GM23248 (cell line): ENCODE measurements around the gene OR9Q1. TPM values are rescaled to one million over a fixed set of nuclear protein-coding genes. Genes with fewer than 3 reads are reported as not detected.

Experiments
- DNase-seq: peaks from one replicate; pipeline ENCODE4 v3.0.0-alpha.2; 2015
- H2AFZ ChIP-seq: fragments of 200-600 bp; sonication (generic); 2 replicates; pipeline ENCODE4 v1.6.1; 2016; ENCODE audit warnings: antibody characterized with exemption
- H3F3A ChIP-seq: fragments of 200-600 bp; sonication (generic); 2 replicates; pipeline ENCODE4 v1.6.1; 2016; ENCODE audit warnings: mild to moderate bottlenecking, antibody characterized with exemption, mixed run types; ENCODE audit not compliant: insufficient read depth
- H3K27ac ChIP-seq: fragments of 200-600 bp; sonication (generic); 2 replicates; pipeline ENCODE4 v1.5.1; 2016; ENCODE audit warnings: mild to moderate bottlenecking
- H3K27me3 ChIP-seq: fragments of 200-600 bp; sonication (generic); replicated peaks from 2 replicates; pipeline ENCODE4 v1.6.1; 2016; ENCODE audit warnings: mild to moderate bottlenecking; ENCODE audit not compliant: insufficient read depth
- H3K36me3 ChIP-seq: fragments of 200-600 bp; sonication (generic); 2 replicates; pipeline ENCODE4 v1.6.1; 2016; ENCODE audit warnings: low read depth, mild to moderate bottlenecking
- H3K4me1 ChIP-seq: fragments of 200-600 bp; sonication (generic); 2 replicates; pipeline ENCODE4 v1.6.1; 2016; ENCODE audit warnings: mild to moderate bottlenecking; ENCODE audit not compliant: insufficient read depth
- H3K4me2 ChIP-seq: fragments of 200-600 bp; sonication (generic); one replicate; pipeline ENCODE4 v1.6.1; 2016; ENCODE audit warnings: mild to moderate bottlenecking; ENCODE audit not compliant: unreplicated experiment
- H3K4me3 ChIP-seq: fragments of 200-600 bp; sonication (generic); 2 replicates; pipeline ENCODE4 v1.5.1; 2016; ENCODE audit warnings: mild to moderate bottlenecking
- H3K79me2 ChIP-seq: fragments of 200-600 bp; sonication (generic); 2 replicates; pipeline ENCODE4 v1.6.1; 2016; ENCODE audit warnings: mild to moderate bottlenecking; ENCODE audit not compliant: insufficient read depth
- H3K9ac ChIP-seq: fragments of 200-600 bp; sonication (generic); 2 replicates; pipeline ENCODE4 v1.6.1; 2016; ENCODE audit warnings: mild to moderate bottlenecking
- H3K9me2 ChIP-seq: fragments of 200-600 bp; sonication (generic); 2 replicates; pipeline ENCODE4 v1.6.1; 2016; ENCODE audit warnings: mixed run types, mild to moderate bottlenecking, moderate library complexity; ENCODE audit not compliant: insufficient read depth
- H3K9me3 ChIP-seq: fragments of 200-600 bp; sonication (generic); one replicate; pipeline ENCODE4 v1.6.1; 2017; ENCODE audit warnings: low read depth
- H4K20me1 ChIP-seq: fragments of 200-600 bp; sonication (generic); 2 replicates; pipeline ENCODE4 v1.6.0; 2016; ENCODE audit not compliant: insufficient read depth
- EZH2 ChIP-seq: fragments of 200-600 bp; sonication (generic); IDR thresholded peaks from 2 replicates; pipeline ENCODE4 v1.6.1; 2018; ENCODE audit warnings: antibody characterized with exemption, mild to moderate bottlenecking; ENCODE audit not compliant: insufficient read depth, poor library complexity, severe bottlenecking
- EZH2phosphoT487 ChIP-seq: fragments of 200-600 bp; sonication (generic); IDR thresholded peaks from 2 replicates; pipeline ENCODE4 v1.6.1; 2018; ENCODE audit warnings: antibody characterized with exemption, moderate library complexity, mild to moderate bottlenecking, low read depth; ENCODE audit not compliant: insufficient read depth
- WGBS, 2 experiments: methylation state at CpG; one replicate each; pipeline ENCODE4 v1.1.6; 2015 to 2017; ENCODE audit warnings: low lambda C conversion rate in 2 of 2, low coverage in 1 of 2; ENCODE audit errors: missing lambda C conversion rate in 2 of 2; 5-methylcytosine and 5-hydroxymethylcytosine counted together
- in situ Hi-C: fragments of 300-500 bp; cut with MboI; formaldehyde crosslinking; loops from 2 replicates; pipeline ENCODE4 v1.15.0; 2020
- polyA plus RNA-seq: library from polyadenylated mRNA; unstranded; fragments of >200 nt; fragmentation: Nextera tagmentation; extraction: Ambion mirVana; gene quantifications from 2 replicates; pipeline ENCODE4 v1.2.1, GENCODE V29; 2016
- total RNA-seq: library from RNA; depleted of rRNA; stranded (reverse); fragments of >200 nt; shearing (Covaris generic); gene quantifications from 2 replicates; pipeline ENCODE4 v1.2.3, GENCODE V29; 2014

OR9Q1 gene
- total and polyA plus RNA-seq, 2 experiments from 2014 or later = not detected

GRCh38 chr11:58003036-58003435 lies 20.6 kb upstream of the OR9Q1 start:
- H3K4me3 ChIP-seq = no peak overlapping the region
- H3F3A ChIP-seq = no peaks in the 10 kb centered on the region
- no peak overlapping the region for H2AFZ ChIP-seq
- in situ Hi-C loops = no loop called here
- H3K36me3 ChIP-seq = no peaks in the 10 kb centered on the region
- no peaks in the 10 kb centered on the region for H3K9me2 ChIP-seq
- no peak overlapping the region for H3K27ac ChIP-seq
- WGBS, 2 experiments = 6 to 16% methylated on average over 2 of the region's 2 CpGs
- DNase-seq = no peak
- H3K4me1 ChIP-seq = 0 out of 2 replicates have a peak, but pooled peaks cover 11% of the 10 kb centered on the region
- H4K20me1 ChIP-seq = no peaks in the 10 kb centered on the region
- no peaks in the 10 kb centered on the region for H3K9me3 ChIP-seq
- no peak overlapping the region for H3K4me2 ChIP-seq
- no peak overlapping the region for H3K9ac ChIP-seq
- no peaks in the 10 kb centered on the region for H3K79me2 ChIP-seq
- TF ChIP-seq EZH2phosphoT487 (no peak), EZH2 (no peak)
- H3K27me3 ChIP-seq = no peaks in the 10 kb centered on the region

- in situ Hi-C loops = no loop called here
- Histone ChIP-seq H4K20me1 (no peaks in the 10 kb centered on the region), H3K9me2 (no peaks in the 10 kb centered on the region)
Observed at GRCh38 chr11:58003591-58003990, 20.1 kb upstream of the OR9Q1 start.

GRCh38 chr11:58004664-58005063 lies 19.0 kb upstream of the OR9Q1 start:
- H3K9ac ChIP-seq = no peak overlapping the region
- no peak for DNase-seq
- H4K20me1 ChIP-seq = no peaks in the 10 kb centered on the region
- TF ChIP-seq EZH2 (no peak), EZH2phosphoT487 (no peak)
- 50% methylated on average over 6 of the region's 6 CpGs for WGBS, 2 experiments
- H3K9me3 ChIP-seq = no peaks in the 10 kb centered on the region
- H3K4me3 ChIP-seq = no peak overlapping the region
- no peak overlapping the region for H3K27ac ChIP-seq
- no peaks in the 10 kb centered on the region for H3K79me2 ChIP-seq
- in situ Hi-C loops = no loop called here
- H3K4me2 ChIP-seq = no peak overlapping the region
- H3K9me2 ChIP-seq = no peaks in the 10 kb centered on the region
- H3K4me1 ChIP-seq = 0 out of 2 replicates have a peak, but pooled peaks cover 11% of the 10 kb centered on the region
- H3K36me3 ChIP-seq = no peaks in the 10 kb centered on the region
- H2AFZ ChIP-seq = peak overlapping the region; percentile 51; the same call in 1 of the 2 replicates
- H3K27me3 ChIP-seq = no peaks in the 10 kb centered on the region
- H3F3A ChIP-seq = no peaks in the 10 kb centered on the region

More at GRCh38 chr11:58003591-58003990, 20.1 kb upstream of the OR9Q1 start:
- no peaks in the 10 kb centered on the region for H3K79me2 ChIP-seq
- no peaks in the 10 kb centered on the region for H3K9me3 ChIP-seq
- H3K4me3 ChIP-seq = no peak overlapping the region
- H3K27ac ChIP-seq = no peak overlapping the region
- 0 out of 2 replicates have a peak, but pooled peaks cover 11% of the 10 kb centered on the region for H3K4me1 ChIP-seq
- no peaks in the 10 kb centered on the region for H3F3A ChIP-seq
- no peak overlapping the region for H3K4me2 ChIP-seq
- no peak overlapping the region for H2AFZ ChIP-seq
- no peak for DNase-seq
- H3K36me3 ChIP-seq = no peaks in the 10 kb centered on the region
- H3K27me3 ChIP-seq = no peaks in the 10 kb centered on the region
- no peak overlapping the region for H3K9ac ChIP-seq
- no peak for TF ChIP-seq EZH2
- no peak for TF ChIP-seq EZH2phosphoT487

- in situ Hi-C loops = no loop called here
Observed at GRCh38 chr11:58006940-58007339, 16.7 kb upstream of the OR9Q1 start.

GRCh38 chr11:58011771-58012170 lies 11.9 kb upstream of the OR9Q1 start:
- no peak overlapping the region for H3K4me2 ChIP-seq

More at GRCh38 chr11:58006940-58007339, 16.7 kb upstream of the OR9Q1 start:
- DNase-seq = peak; percentile 86
- Histone ChIP-seq H3K36me3 (no peaks in the 10 kb centered on the region), H3K9me3 (no peaks in the 10 kb centered on the region), H3K4me1 (0 out of 2 replicates have a peak, but pooled peaks cover 11% of the 10 kb centered on the region), H3K4me3 (no peak overlapping the region), H3K9me2 (no peaks in the 10 kb centered on the region), H3K79me2 (no peaks in the 10 kb centered on the region), H2AFZ (no peak overlapping the region), H3F3A (no peaks in the 10 kb centered on the region), H3K4me2 (no peak overlapping the region), H4K20me1 (no peaks in the 10 kb centered on the region), H3K27ac (no peak overlapping the region), H3K27me3 (no peaks in the 10 kb centered on the region), H3K9ac (no peak overlapping the region)
- TF ChIP-seq EZH2 (no peak), EZH2phosphoT487 (no peak)
- 8 to 13% methylated on average over 2 of the region's 2 CpGs for WGBS, 2 experiments

More at GRCh38 chr11:58011771-58012170, 11.9 kb upstream of the OR9Q1 start:
- in situ Hi-C loops = no loop called here
- H3K4me3 ChIP-seq = no peak overlapping the region
- no peak for TF ChIP-seq EZH2phosphoT487
- TF ChIP-seq EZH2 = no peak
- H3K4me1 ChIP-seq = no peaks in the 10 kb centered on the region
- no peaks in the 10 kb centered on the region for H4K20me1 ChIP-seq
- H2AFZ ChIP-seq = no peak overlapping the region
- H3K9me2 ChIP-seq = no peaks in the 10 kb centered on the region
- H3K9me3 ChIP-seq = no peaks in the 10 kb centered on the region
- H3F3A ChIP-seq = no peaks in the 10 kb centered on the region
- no peaks in the 10 kb centered on the region for H3K27me3 ChIP-seq
- no peak for DNase-seq
- 38 to 39% methylated on average over 6 of the region's 6 CpGs for WGBS, 2 experiments
- H3K79me2 ChIP-seq = no peaks in the 10 kb centered on the region
- no peak overlapping the region for H3K9ac ChIP-seq
- no peaks in the 10 kb centered on the region for H3K36me3 ChIP-seq
- H3K27ac ChIP-seq = no peak overlapping the region
